HT-29 (cell line): ENCODE measurements around the gene MORN5. TPM values are rescaled to one million over a fixed set of nuclear protein-coding genes. Genes with fewer than 3 reads are reported as not detected.

Experiments
- DNase-seq: peaks from one replicate; pipeline ENCODE4 v3.0.0-alpha.2; 2015; ENCODE audit warnings: low spot score
- small RNA-seq: library from RNA; depleted of rRNA; stranded (forward); fragments of <200 nt; gene quantifications from one replicate; pipeline ENCODE3, GENCODE V24; 2014
- total RNA-seq: library from RNA; depleted of rRNA; stranded (reverse); fragments of >200 nt; shearing (Covaris generic); gene quantifications from 2 replicates; pipeline ENCODE4 v1.2.3, GENCODE V29; 2014; rRNA removed

Gene MORN5
- total RNA-seq, 1 experiment from 2014 or later = not detected

- no peak for DNase-seq
Observed at GRCh38 chr9:122228568-122229484, 69.1 kb downstream of the MORN5 start, which contains the start of gene LHX6. Gene LHX6, minus strand, starts transcription at chr9:122228957. Its CDS starts 217 bp downstream, at chr9:122228740.

- DNase-seq = no peak
Observed at GRCh38 chr9:122229485-122229837, 69.8 kb downstream of the MORN5 start.

GRCh38 chr9:122232796-122233306 is 73.1 kb downstream of the MORN5 start:
- no peak for DNase-seq

GRCh38 chr9:122234022-122234748 is 74.5 kb downstream of the MORN5 start:
- DNase-seq = no peak

- DNase-seq = no peak
Observed at GRCh38 chr9:122236681-122237080, 77.0 kb downstream of the MORN5 start.

- DNase-seq = no peak
Observed at GRCh38 chr9:122239722-122240121, 80.0 kb downstream of the MORN5 start.

GRCh38 chr9:122244349-122244748 is 84.6 kb downstream of the MORN5 start:
- DNase-seq = no peak

GRCh38 chr9:122246666-122247065 is 87.0 kb downstream of the MORN5 start:
- no peak for DNase-seq

GRCh38 chr9:122248448-122248865 is 88.7 kb downstream of the MORN5 start:
- no peak for DNase-seq

Small RNAs within 50 kb of the gene (small RNA-seq; reads per million reads assigned to genes)
- gene MIR4478 = not detected

Other genes with a start within 250 kb of the MORN5 start
- 1.3 and 2.5 TPM in 2 replicates for gene TTLL11, start 66.6 kb upstream of the MORN5 start, total RNA-seq
- gene NDUFA8, start 129 bp upstream of the MORN5 start, total RNA-seq = 28.1 and 28.5 TPM in 2 replicates
- gene LHX6, start 69.0 kb downstream of the MORN5 start, total RNA-seq = not detected in 2 replicates
- gene RBM18, start 104.9 kb downstream of the MORN5 start, total RNA-seq = 4.4 and 6.2 TPM in 2 replicates
- 49.3 and 52.4 TPM in 2 replicates for gene MRRF, start 105.0 kb downstream of the MORN5 start, total RNA-seq
- gene PTGS1, start 211.1 kb downstream of the MORN5 start, total RNA-seq = 2.1 and 3.9 TPM in 2 replicates